GM12874 (cell line): ENCODE measurements around the gene TRABD2A.

Experiments
- CTCF ChIP-seq: IDR thresholded peaks from 2 replicates; pipeline ENCODE4 v1.5.1; 2011; ENCODE audit warnings: low read depth, mild to moderate bottlenecking, control low read depth, low read length, moderate library complexity; ENCODE audit not compliant: insufficient read depth

Gene TRABD2A

DNA sequence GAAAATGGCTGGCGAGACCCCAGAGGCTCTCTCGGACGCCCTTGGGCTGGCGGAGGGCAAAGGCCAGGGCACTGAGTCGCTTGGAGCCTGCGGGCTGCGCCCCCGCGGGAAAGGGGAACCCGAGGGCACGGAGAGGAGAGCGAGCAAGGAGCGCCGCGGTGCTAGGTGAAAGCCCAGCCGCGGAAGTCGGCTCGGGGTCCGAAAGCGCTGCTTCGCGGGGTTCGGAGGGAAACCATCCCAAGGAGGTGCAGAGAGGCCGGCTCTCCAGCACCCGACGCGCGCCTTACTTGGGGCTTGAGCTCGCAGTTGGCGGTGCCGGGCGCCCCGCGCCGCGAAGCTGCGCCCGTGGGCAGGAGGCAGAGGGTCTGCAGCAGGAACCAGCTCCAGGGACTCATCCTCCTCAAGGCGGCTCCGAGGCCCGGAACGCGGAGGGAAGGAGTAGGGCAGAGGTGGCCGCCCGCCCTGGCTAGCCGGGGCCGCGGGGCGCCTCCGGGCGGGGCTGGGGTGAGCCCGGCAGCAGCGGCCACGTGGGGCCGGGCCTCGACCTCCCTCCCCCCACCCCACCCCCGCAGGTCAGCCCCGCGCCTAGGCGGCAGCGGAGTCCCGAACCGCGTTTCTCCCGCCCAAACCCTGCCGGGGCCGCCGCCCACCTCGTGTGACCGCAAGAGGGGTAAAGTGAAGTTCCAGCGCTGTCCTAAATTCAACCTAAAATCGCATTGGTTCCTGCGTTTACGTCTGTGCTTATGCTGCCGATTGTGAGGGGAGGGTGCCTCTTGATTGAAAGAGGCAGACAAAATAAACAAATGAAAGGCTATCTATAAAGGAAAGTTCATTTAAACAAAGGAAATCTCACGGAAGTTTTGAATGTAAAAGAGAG lies at the start of gene TRABD2A:
Gene TRABD2A, minus strand, starts transcription at position 440 of the 877 bp plus-strand sequence. Its CDS starts 45 bp downstream, at position 395.
- no peak for TF ChIP-seq CTCF

DNA sequence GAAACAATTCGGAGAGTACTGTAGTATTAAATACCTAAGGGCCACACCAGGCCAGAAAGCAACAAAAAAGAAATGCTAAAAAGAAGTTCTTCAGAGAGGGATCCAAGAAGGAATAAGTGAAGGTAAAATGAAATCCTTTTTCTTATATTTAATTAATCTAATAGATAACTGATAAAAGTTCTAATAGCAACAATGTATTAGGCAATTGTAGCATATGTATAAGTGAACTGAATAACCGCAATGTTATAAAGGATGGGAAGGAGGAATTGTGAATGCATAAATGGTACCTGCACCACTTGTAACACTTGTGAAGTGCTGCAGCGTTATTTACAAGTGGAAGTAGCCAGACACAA lies 46.4 kb upstream of the TRABD2A start:
- no peak for TF ChIP-seq CTCF

DNA sequence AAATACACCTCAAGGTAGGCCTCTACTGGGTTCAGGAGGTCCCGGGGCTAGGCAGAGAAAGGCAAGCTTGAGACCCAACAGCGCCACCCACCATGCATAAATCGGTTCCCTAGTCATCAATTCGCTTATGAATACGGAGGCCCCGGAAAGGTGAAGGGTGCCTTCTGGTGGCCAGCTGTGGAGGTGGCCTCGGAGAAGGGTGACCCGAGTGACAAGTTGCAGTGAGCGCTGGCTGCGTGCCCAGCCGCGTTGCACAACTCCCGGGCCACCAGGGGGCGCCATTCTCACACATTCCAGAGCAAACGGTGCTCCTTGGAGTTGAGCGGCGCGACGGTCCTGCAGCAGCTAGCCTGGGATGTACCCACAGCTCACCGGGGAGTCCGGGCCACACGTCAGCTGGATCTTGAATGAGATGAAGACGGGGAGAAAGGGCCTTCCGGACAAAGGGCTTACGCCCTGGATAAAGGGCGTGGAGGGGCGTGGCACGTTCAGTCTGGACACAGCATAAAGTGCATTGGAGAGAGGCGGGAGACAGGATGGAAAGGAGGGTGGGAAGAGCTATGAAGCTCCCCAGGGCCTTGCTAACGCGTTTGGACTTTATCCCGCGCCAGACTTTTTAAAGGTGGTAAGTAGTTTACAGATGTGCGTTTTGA lies 45.0 kb upstream of the TRABD2A start:
- TF ChIP-seq CTCF: peak; percentile 98

- TF ChIP-seq CTCF: no peak
These were observed 44.4 kb upstream of the TRABD2A start for GRCh38 chr2:84925336-84925723.

GRCh38 chr2:84924173-84925106 lies 43.6 kb upstream of the TRABD2A start:
- TF ChIP-seq CTCF: no peak

GRCh38 chr2:84923009-84923408 lies 42.1 kb upstream of the TRABD2A start:
- no peak for TF ChIP-seq CTCF
